HG02610 (cell line): ENCODE measurements around the gene INTS6L.
A peak's percentile ranks its signal among the peaks of the same experiment; 100 is the strongest.
"Not testable (repeated sequence)": the region's sequence is repeated elsewhere in the genome, so short reads cannot be mapped to it uniquely, and the experiment has no call there.

Experiments used
- ATAC-seq: cut with Tn5 transposase; IDR thresholded peaks from one replicate; pipeline ENCODE4 v1.9.1; 2021; ENCODE audit warnings: mild to moderate bottlenecking, moderate library complexity; ENCODE audit not compliant: unreplicated experiment

INTS6L gene

GRCh38 chrX:135522878-135523693 is 2.6 kb downstream of the INTS6L start:
- ATAC-seq = no peak

- ATAC-seq = no peak
Measured at GRCh38 chrX:135528254-135528653, 7.8 kb downstream of the INTS6L start.

- ATAC-seq = no peak
Measured at GRCh38 chrX:135528756-135529155, 8.3 kb downstream of the INTS6L start.

GRCh38 chrX:135530097-135530496 is 9.6 kb downstream of the INTS6L start:
- no peak for ATAC-seq

GRCh38 chrX:135531813-135532212 is 11.4 kb downstream of the INTS6L start:
- ATAC-seq = no peak

GRCh38 chrX:135535077-135535940 is 14.8 kb downstream of the INTS6L start:
- ATAC-seq = no peak

GRCh38 chrX:135536877-135537276 is 16.4 kb downstream of the INTS6L start:
- ATAC-seq = peak; percentile 40

- no peak for ATAC-seq
Measured at GRCh38 chrX:135541351-135541750, 20.9 kb downstream of the INTS6L start.

GRCh38 chrX:135543172-135543571 is 22.7 kb downstream of the INTS6L start:
- ATAC-seq = no peak

GRCh38 chrX:135543924-135544323 is 23.5 kb downstream of the INTS6L start:
- ATAC-seq = peak; percentile 38

- ATAC-seq = peak; percentile 59
Measured at GRCh38 chrX:135544338-135544948, 24.0 kb downstream of the INTS6L start.

GRCh38 chrX:135547767-135548166 is 27.3 kb downstream of the INTS6L start:
- no peak for ATAC-seq

- ATAC-seq = no peak
Measured at GRCh38 chrX:135549519-135549918, 29.1 kb downstream of the INTS6L start.

GRCh38 chrX:135556055-135556454 is 35.6 kb downstream of the INTS6L start:
- no peak for ATAC-seq

- no peak for ATAC-seq
Measured at GRCh38 chrX:135557344-135557743, 36.9 kb downstream of the INTS6L start.

- ATAC-seq = no peak
Measured at GRCh38 chrX:135572436-135572835, 52.0 kb downstream of the INTS6L start.

GRCh38 chrX:135581496-135581895 is 61.0 kb downstream of the INTS6L start:
- no peak for ATAC-seq

- no peak for ATAC-seq
Measured at GRCh38 chrX:135585153-135585552, 64.7 kb downstream of the INTS6L start.

GRCh38 chrX:135591871-135592270 is 71.4 kb downstream of the INTS6L start:
- no peak for ATAC-seq

GRCh38 chrX:135594049-135594448 is 73.6 kb downstream of the INTS6L start:
- not testable (repeated sequence) for ATAC-seq

- not testable (repeated sequence) for ATAC-seq
Measured at GRCh38 chrX:135594453-135594852, 74.0 kb downstream of the INTS6L start.
